GM19372 (cell line): Measurements from ENCODE around the gene WDR48.

Experiments used
- ATAC-seq: cut with Tn5 transposase; IDR thresholded peaks from one replicate; pipeline ENCODE4 v1.9.1; 2021; ENCODE audit warnings: mild to moderate bottlenecking, low read depth, moderate library complexity; ENCODE audit not compliant: unreplicated experiment

WDR48 gene

DNA sequence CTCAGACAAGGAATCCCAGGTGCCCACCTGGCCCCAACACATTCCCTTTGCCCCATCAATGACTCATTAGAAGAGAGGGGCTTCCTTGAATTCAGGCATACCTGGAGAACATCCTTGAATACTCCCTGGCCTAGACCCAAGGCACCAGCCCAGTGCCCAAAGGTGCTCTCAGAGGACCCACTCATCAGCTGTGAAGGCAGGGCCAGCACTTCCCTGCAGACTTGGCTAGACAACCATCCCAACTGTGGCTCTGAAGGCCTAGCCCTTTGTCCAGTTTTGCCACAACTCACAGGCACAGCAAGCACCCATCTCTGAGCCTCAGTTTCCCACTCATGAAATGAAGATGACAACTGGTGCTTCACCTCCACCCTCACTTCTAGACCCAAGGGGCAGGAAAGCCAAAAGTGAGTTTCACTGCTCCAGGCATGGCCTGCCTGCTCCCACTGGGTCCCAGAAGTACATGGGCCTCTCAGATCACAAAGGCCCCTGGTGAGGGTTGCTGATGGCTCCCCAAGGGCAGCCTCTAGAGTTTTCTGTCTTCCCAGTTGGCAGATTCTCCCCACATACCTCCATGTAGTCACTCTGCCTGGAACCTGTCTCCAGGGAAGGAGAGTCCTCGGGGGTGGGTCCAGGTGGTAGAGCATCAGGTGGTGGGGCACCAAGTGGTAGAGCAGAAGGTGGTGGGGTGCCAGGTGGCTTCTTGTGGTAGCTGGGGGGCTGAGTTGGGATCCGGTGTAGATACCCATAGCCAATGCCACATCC is 48.1 kb downstream of the WDR48 start:
- no peak for ATAC-seq

DNA sequence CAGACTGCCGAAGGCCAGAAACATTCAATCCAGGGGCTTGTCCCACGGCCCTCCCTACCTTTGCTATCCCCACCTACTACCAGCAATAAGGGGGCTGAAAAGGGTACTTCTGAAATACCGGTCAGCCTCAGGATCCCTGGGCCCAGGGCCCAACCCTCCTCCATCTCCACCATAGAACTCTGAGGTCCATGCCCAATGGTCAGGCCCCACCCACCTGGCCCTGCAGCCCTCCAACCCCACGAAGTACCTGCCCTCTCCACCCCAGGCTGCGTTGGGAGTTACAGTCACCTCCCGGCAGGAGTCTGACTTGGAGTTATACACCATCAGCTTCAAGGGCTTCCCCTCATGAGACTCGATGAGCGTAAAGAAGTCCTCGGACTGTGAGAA is 48.7 kb downstream of the WDR48 start:
- no peak for ATAC-seq

DNA sequence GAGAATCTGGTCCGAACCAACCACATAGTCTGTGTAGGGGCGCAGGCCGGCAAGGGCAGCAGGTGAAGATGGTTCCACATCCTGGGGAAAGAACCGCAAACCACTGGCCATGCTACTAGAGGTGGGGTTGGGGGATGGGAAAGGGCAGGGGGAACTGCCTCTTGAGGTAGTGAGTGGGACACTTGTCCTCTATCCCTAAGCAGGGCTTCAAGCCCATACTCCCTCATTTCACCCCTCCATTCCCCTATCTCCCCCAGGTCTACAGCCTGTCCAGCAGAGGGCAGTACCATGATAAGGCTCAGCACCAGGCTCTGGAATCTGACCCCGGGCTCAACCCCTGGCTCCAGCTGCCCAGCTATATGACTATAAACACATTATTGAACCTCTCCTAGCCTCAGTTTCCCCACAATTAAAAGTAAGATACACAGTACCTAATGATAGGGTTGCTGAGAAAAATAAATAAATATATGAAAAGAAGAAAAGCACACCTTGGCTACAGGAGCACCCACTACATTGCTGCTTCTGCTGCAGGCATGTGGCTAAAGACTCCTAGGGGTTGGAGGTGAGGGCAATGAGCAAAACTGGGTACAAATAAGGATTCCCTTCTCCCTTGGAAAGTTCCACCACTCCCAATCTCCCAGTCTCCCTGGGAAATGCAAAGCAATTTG is 49.3 kb downstream of the WDR48 start:
- ATAC-seq: peak; percentile 80

DNA sequence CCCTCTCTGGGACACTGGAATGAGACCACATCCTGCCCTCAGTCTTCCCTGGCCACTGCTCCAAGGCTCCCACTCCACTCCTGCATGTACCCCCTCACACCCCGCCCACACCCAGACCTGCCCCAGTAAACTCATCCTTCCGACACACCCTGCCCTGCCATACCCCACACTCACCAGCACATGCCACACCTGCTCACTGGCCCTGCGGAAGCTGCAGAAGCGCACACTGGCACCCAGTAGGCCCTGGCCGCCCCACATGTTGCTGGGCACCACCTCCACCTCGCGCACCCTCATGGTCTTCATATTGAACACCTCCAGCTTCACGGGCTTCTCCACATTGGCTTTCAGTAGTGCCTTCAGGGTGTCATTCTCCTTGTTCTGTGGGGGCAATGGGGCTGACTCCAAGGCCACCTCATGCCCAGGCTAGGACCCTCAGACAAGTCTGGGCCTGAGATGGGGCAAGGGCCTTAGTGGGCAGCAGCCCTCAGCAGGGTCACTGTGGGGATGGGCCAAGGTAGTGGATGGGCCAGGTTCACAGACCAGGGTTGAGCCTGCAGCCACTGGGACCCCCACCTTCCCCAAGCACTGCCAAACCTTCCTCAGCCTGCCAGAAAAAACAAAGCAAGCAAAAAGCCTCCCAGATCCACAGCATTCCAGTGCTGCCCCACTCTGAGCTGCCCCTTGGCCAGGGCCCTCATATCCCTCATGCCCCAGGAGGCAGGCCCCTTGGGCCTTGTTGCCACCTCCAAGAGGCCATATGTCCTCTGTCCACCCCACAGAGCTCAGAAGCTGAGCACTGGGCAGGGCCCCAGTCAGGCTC is 50.9 kb downstream of the WDR48 start:
- ATAC-seq: no peak

DNA sequence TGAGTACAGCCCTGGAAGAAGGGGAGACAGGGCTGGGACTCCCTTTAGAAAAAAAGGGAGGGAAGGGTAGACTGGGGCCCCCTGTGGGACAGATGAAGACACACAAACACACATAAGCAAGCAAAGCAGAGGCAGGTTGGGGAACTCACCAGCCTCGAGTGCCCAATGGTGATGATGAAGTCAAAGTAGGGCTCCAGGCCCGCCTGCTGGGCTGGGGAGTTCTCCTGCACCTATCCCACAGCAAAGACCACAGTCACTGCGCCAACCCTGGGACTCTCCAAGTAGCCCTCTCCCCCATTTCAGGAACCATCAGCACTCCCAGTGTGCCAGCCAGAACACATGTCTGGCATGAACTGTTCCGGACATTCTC is 51.5 kb downstream of the WDR48 start:
- no peak for ATAC-seq

DNA sequence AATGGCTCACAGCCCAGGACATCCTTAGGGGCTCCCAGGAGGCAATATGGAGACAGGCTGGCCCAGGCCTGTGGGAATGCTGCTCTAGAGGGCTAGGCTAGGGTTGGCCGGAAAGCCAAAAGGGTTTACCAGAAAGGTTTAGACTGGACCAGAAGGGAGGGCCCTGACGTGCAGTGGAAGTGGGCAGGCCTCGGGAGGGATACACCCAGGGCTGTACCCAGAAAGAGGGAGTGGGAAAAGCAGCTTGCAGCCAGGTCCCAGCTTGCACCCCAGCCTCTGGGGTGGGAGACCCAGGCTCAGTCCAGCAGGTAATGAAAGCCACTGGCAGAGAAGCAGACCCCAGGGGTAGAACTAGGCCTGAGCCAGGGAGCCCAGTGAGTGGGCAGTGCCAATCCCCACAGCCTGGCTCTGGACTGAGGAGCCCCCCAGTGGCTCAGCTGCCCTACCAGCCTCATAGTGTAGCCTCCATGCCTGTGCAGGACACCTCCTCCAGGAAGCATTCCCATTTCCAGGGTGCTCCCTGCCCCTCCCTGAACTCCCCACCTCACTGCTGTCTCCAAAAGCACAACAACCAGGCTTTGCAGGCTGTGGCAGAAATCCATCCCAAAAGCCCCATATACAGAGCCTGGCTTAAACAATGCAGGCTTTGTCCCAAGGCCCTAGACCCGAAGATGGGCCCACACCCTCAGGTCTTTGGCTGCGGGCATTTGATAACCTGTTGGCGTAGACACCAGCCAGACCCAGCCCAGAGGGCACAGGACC is 52.2 kb downstream of the WDR48 start:
- no peak for ATAC-seq

DNA sequence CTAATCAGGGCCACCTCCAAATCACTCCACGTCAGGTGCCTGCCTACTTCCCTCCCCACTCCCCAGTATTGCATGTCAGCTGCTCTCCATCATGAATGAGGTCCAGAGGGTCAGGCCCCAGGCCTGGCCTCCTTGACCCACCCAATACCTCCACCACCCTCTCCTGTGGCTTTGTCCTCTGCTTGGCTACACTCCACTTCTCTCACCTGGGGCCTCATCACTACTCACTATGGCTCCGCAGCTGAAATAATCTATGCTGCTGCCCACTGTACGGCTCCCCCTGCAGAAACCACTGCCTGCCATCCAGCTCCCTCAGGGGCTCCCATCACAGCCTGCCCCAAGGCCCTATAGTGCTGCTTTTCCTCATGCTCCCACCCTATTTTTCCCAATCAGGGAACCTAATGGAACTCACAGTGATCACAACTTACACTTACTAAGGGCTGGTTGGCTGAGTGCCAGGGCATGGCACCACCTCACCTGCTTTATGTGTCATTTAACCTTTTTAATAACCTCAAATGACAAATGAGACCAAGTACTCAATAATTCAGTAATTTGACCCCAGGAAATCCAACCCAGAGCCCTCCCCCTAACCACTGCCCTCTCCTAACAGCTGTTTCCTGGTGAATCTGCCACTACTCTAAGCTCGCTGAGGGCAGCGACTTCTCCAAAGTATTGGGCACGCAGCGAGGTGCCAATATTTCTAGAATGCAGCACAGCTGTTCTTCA is 53.3 kb downstream of the WDR48 start:
- ATAC-seq: no peak

DNA sequence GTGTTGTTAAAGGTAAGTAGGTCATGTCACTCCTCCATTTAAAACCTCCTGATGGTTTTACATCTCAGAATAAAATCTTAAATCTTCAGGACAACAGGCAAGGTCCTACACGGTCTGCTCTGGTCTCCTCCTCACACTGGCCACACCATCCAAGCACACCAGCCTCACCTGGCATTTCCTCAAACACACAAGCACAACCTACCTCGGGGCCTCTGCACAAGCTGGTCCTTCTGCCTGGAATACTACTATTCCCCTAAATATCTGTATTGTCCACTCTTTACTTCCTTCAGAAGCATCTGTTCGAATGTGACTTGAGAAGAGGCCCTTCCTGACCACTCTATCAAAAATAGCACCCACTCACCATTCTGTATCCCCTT is 53.9 kb downstream of the WDR48 start:
- ATAC-seq: no peak

DNA sequence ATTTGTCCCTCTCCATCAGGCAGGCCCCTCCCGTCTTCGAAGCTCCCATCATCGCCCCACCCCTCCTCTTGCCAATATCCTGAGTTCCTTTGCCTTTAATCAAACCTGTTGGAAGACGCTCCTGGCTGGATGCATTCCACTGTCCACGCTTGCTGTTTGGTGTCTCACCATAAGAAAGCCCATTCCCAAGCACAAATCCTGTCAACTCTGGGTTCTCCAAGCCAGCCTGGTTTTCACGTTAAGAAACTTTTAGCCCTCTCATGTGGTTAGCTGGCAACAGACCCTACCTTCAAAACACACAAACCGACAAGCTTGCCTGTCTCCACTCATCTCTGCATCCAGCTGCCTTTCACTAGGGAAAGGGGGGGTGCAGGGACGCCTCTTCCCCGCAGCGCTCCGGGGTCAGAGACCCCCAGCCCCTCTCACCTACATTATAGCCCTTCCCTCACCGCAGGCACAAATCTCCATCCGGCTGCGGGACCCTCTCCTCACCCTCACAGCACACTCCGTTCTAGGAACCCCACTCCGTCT is 54.5 kb downstream of the WDR48 start:
- no peak for ATAC-seq

DNA sequence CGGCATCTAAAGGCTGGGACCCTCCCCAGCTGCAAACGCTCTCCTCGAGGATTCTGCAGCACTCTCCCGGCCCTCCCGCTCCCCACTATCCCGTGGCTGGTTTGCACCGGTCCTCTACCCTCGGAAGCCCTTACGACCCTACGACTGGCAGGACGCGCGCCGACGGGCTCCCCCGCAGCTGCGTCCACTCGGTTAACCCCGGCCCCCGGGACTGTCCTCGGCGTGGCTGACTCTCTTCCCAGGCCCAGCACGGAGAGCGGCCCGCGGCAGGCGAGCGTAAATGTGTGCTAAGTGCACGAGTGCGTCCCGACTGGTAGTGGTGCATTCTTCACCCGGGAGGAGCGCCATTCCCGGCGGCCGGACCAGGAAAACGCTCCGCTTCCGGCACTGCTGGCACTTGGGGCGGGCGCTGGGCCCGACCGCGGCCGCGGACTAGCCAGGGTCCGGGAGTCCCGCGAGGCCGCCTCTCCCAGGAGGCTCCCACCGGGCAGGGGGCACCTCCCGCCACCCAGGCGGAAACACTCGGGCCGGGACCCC is 55.1 kb downstream of the WDR48 start:
- ATAC-seq: no peak

DNA sequence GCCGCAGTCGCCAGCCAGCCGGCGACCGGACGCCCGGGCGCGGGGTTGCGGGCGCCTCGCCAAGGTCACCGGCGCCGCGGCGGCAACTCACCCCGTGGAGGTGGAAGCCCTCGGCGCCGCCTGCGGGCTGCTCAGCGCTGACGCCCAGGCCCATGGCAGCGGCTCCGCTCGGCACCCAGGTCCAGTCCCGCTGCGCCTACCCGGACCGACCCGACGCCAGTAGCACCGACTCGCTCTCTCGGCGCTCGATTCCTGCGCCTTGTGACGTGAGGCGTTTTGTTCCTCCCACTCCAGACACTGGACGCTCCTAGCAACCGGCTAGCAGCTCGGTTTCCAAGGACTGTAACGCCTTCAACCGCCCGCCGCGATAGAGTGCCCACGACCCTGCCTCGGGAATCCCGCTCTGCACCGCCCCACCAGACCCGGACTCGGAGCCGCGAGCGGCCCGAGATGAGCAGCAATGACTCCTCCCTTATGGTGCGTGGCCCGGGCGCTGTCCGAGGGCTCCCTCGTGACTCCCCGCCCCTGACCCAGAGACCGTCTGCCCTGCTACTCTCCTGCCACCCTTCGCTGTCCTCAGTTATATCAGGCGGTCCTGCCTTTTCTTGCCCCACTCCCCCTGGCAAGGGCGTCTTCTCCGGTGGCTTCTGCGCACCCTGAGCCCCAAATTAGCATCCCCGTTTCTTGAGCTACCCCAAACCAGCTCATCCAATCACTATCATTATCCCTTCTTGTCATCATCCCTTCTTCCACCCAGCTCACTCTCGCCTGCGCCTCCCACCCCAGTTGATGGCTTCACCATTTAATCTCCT is 55.8 kb downstream of the WDR48 start, which contains the start of the genes GORASP1 and TTC21A:
TSS of gene GORASP1 (minus strand) at position 240 of the 812 bp plus-strand sequence. CDS start at position 154, 86 bp downstream.
TSS of gene TTC21A (plus strand) at position 293 of the 812 bp plus-strand sequence. CDS start at position 451, 158 bp downstream.
- ATAC-seq: peak; percentile 62

DNA sequence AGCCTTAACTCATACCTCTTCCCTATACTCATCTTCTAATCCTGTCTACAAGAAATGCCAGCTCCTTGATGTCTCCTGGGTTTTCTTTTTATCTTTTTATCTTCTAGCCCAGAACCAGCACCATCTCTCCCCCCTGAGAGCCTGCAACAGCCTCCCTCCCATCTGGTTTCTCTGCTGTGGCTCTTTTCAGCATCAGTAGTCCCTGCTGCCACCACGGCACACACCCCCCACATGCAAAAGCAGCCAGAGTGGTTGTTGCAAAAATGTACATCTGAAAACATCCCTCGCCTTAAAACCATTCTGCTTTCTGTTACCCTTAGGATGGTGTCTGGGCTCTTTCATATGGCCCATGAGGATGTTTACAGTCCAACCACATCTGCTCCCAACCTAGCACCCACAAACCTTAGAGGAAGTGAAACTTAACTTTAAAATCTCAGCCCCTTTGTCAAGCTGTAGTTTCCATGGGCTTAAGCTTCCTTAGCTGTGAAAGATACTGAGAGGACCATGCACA is 56.4 kb downstream of the WDR48 start:
- peak; percentile 76 for ATAC-seq

DNA sequence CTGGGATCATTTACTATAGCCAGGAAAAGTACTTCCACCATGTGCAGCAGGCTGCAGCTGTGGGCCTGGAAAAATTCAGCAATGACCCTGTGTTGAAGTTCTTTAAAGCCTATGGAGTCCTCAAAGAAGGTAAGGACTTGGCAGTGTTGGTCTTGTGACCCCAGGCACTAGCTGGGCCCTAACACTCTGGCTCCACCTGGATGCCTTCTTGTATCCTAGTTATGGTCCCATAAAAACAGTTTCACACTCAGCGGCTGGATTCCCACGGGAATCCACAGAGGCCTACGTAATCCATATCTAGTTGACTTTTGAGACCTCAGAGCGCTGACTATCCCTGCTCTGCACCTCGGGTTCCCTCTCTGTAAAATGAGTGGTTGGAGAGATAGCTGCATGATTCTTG is 57.3 kb downstream of the WDR48 start:
- no peak for ATAC-seq

DNA sequence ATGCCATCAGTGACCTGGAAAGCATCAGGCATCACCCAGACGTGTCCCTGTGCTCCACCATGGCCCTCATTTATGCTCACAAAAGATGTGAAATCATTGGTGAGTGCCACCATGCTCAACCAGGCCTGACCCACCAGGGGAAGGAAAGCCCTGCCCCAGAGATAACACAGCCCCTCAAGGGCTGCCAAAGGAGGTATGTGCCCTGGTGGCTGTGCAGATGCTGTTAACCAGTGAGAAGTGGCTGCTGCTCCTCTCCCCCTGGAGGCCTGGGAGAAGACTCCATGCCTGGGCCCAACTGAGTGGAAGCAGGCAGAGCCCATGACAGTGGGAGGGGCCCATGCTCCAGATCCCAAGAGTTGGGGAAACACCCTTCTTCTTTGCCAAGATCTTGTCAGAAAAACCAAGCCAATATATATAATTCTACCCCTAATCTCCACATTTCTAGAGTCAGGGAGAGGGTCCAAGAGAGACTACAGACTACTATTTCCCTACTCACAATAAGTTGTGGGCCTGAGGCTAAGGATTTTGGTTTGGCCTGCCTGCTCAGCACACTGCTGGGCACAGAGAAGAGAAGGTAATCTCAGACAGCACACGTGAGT is 58.3 kb downstream of the WDR48 start:
- no peak for ATAC-seq

DNA sequence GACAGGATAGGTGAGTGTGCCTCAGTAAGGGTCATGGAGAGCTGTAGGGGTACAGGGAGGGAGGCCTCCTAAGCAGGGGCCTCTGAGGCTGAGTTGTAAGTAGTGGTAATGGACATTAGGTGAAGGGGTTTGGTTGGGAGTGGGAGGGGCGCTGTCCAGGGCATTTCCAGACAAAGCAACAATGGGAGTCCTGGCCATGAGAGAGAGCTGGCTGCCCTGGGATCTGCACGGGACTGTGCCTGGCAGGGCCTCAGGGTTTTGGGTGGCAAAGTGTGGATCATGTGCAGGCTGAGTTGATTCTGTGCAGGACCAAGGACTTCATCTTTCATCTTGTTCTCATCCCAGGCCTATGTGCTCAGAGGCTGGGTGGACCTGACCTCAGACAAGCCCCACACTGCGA is 60.3 kb downstream of the WDR48 start:
- ATAC-seq: no peak

DNA sequence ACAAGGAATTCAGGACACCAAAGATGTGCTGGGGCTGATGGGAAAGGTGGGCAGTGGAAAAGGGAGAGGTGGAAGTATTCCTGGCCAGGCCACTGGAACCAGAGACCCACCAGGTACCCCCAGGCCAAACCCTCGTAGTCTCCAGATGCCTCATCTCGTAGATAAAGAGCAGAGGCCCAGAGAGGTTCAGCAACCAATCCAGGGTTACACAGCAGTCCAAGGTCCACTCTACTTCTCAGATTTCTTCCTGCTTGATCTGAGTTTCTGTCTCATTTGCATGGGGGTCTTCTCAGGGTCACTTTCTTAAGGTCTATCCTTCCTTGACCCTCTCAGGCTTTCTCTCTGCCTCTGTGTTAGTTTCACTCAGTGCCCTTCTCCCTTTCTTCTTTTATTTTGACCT is 60.7 kb downstream of the WDR48 start:
- ATAC-seq: no peak

DNA sequence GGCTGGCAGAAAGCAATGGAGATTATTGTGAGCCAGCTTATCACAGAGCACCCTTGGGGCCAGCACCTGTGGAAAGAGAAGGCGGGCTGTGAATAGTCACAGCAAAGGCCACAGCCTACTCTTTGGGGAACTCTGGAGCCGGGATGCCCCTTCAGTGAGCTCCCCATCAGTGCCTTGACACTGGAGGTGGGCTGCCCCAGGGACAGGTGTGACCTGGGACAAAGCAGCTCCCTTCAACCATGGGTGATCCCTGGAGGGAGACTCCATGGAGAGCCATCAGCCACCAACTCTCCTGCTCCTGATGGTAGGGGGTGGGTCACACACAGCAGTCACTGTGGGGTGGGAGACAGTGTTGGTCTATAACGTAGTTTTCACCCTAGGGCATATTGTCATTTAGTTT is 61.5 kb downstream of the WDR48 start:
- no peak for ATAC-seq

DNA sequence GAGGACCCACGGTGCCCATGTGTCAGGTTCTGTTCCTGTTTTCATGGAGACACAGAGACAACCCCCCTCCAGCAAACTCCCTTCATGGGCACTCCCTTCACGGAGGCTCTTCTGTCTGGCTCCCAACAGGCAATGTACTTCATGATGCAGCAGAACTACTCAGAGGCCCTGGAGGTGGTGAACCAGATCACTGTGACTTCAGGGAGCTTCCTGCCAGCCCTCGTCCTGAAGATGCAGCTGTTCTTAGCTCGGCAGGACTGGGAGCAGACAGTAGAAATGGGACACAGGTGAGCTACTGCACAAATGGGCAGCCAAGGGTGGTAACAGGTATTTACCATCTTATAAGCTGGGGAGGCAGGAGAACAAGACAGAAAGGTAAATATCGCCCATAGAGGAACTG is 62.6 kb downstream of the WDR48 start:
- ATAC-seq: no peak
